A673 (cell line): Measurements from ENCODE around the gene AHCY. TPM values are rescaled to one million over a fixed set of nuclear protein-coding genes. Genes with fewer than 3 reads are reported as not detected.

ENCODE experiments used
- BruUV-seq: library from RNA; stranded (reverse); fragments of 400-500 nt; replicated peaks from 2 replicates; lab custom pipeline; 2021; lab: Mats Ljungman, UMichigan
- CTCF ChIA-PET: fragments of 300-600 bp; sonication (Branson Sonifier 250); formaldehyde crosslinking; loops from one replicate; lab custom pipeline; 2022; ENCODE audit warnings: antibody characterized with exemption; lab: Charles Lee
- POLR2A ChIA-PET: fragments of 300-600 bp; sonication (Branson Sonifier 250); formaldehyde crosslinking; loops from one replicate; lab custom pipeline; 2022; ENCODE audit warnings: antibody characterized with exemption; ENCODE audit not compliant: low non-redundant PET; lab: Charles Lee
- DNase-seq: peaks from one replicate; pipeline ENCODE4 v3.0.0-alpha.2; 2015; ENCODE audit warnings: low spot score
- H3K27ac ChIP-seq: fragments of 200-600 bp; sonication (generic); 2 replicates; pipeline ENCODE4 v1.5.1; 2016; ENCODE audit warnings: mixed run types, low read depth, mild to moderate bottlenecking, mixed read lengths, antibody characterized with exemption, low read length; ENCODE audit not compliant: poor library complexity, severe bottlenecking
- H3K27me3 ChIP-seq: fragments of 200-600 bp; sonication (generic); replicated peaks from 2 replicates; pipeline ENCODE4 v1.6.1; 2017; ENCODE audit warnings: mixed run types, low read depth, mild to moderate bottlenecking, mixed read lengths, antibody characterized with exemption, low read length; ENCODE audit not compliant: insufficient read depth, poor library complexity
- H3K36me3 ChIP-seq: fragments of 200-600 bp; sonication (generic); 2 replicates; pipeline ENCODE4 v1.6.1; 2016; ENCODE audit warnings: mixed run types, mild to moderate bottlenecking, mixed read lengths, antibody characterized with exemption, low read length; ENCODE audit not compliant: insufficient read depth, poor library complexity, severe bottlenecking
- H3K4me1 ChIP-seq: fragments of 200-600 bp; sonication (generic); 2 replicates; pipeline ENCODE4 v1.6.1; 2017; ENCODE audit warnings: mixed run types, mild to moderate bottlenecking, mixed read lengths, antibody characterized with exemption, low read length; ENCODE audit not compliant: insufficient read depth, poor library complexity, severe bottlenecking
- H3K4me3 ChIP-seq: fragments of 200-600 bp; sonication (generic); 2 replicates; pipeline ENCODE4 v1.5.1; 2016; ENCODE audit warnings: low read depth, mixed run types, mild to moderate bottlenecking, mixed read lengths, low read length; ENCODE audit not compliant: poor library complexity, severe bottlenecking
- H3K9me3 ChIP-seq: fragments of 200-600 bp; sonication (generic); 2 replicates; pipeline ENCODE4 v1.6.1; 2016; ENCODE audit warnings: mixed run types, low read depth, mild to moderate bottlenecking, mixed read lengths, antibody characterized with exemption, low read length; ENCODE audit not compliant: poor library complexity, severe bottlenecking
- CTCF ChIP-seq: fragments of 300-800, 200-600 bp; sonication (generic); conservative IDR thresholded peaks from 2 replicates; pipeline ENCODE4 v1.5.1; 2017; ENCODE audit warnings: low read depth, mild to moderate bottlenecking, antibody characterized with exemption, low read length, moderate library complexity, mixed read lengths
- EZH2 ChIP-seq: fragments of 200-600 bp; sonication (generic); IDR thresholded peaks from 2 replicates; pipeline ENCODE4 v1.6.1; 2017; ENCODE audit warnings: borderline replicate concordance, low read depth, mild to moderate bottlenecking, mixed read lengths, antibody characterized with exemption, low read length; ENCODE audit not compliant: poor library complexity, severe bottlenecking
- intact Hi-C: fragments of 100-400 bp; cut with micrococcal nuclease; formaldehyde crosslinking; loops from one replicate; pipeline ENCODE4 v1.10.0; 2022; ENCODE audit not compliant: unreplicated experiment
- total RNA-seq: library from RNA; stranded (reverse); gene quantifications from 2 replicates; pipeline ENCODE4 v1.2.3, GENCODE V29; 2021

AHCY gene
- total RNA-seq, 1 experiment from 2014 or later, result 284 TPM

GRCh38 chr20:34285450-34285849 lies 17.7 kb downstream of the AHCY start:
- no peak for DNase-seq
- Histone ChIP-seq H3K27ac (no peak overlapping the region), H3K27me3 (no peaks in the 10 kb centered on the region), H3K36me3 (peaks cover 88% of the 10 kb centered on the region), H3K4me1 (no peaks in the 10 kb centered on the region), H3K9me3 (no peaks in the 10 kb centered on the region), H3K4me3 (no peak overlapping the region)
- TF ChIP-seq CTCF (no peak), EZH2 (no peak)
- ChIA-PET CTCF (no interaction called here), POLR2A (no interaction called here)
- BruUV-seq, result no TSS peak
- intact Hi-C loops, result no loop called here

DNA sequence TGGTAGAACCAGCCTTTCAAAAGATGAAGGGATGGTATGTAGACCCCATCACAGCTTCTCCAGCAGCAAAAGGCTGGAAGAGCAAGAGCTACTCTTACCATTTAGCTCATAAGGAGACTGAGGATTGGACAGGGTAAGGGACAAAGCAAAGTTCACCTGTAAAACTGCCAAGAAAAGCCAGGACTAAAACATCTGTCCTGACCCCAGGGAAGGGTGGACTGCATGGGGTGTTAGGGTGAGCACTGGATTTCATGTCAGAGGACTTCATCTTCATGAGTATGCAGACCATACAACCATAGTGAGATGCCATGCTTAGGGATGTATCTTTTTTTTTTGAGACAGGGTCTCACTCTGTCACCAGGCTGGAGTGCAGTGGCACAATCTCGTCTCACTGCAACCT lies 19.3 kb downstream of the AHCY start:
- H3K4me1 ChIP-seq, result no peaks in the 10 kb centered on the region
- H3K27ac ChIP-seq, result no peak overlapping the region
- H3K4me3 ChIP-seq, result no peak overlapping the region
- no peak for DNase-seq
- BruUV-seq, result no TSS peak
- TF ChIP-seq EZH2 (no peak), CTCF (no peak)
- ChIA-PET CTCF (no interaction called here), POLR2A (no interaction called here)
- peaks cover 92% of the 10 kb centered on the region for H3K36me3 ChIP-seq
- no peaks in the 10 kb centered on the region for H3K9me3 ChIP-seq
- intact Hi-C loops, result no loop called here
- no peaks in the 10 kb centered on the region for H3K27me3 ChIP-seq

GRCh38 chr20:34282041-34282440 lies 21.1 kb downstream of the AHCY start:
- Histone ChIP-seq H3K9me3 (no peaks in the 10 kb centered on the region), H3K27ac (no peak overlapping the region), H3K36me3 (peaks cover 90% of the 10 kb centered on the region), H3K27me3 (no peaks in the 10 kb centered on the region), H3K4me3 (no peak overlapping the region), H3K4me1 (no peaks in the 10 kb centered on the region)
- intact Hi-C loops, result no loop called here
- no TSS peak for BruUV-seq
- ChIA-PET POLR2A (no interaction called here), CTCF (no interaction called here)
- TF ChIP-seq EZH2 (no peak), CTCF (no peak)
- no peak for DNase-seq
